Spleen (tissue), 7 donors: Measurements from ENCODE around the gene KANSL1.

Experiments
- POLR2A ChIP-seq, 3 donors: fragments of 450-650 bp; IDR thresholded peaks; one replicate each; pipeline ENCODE4 v1.5.1; 2017; ENCODE audit warnings: antibody characterized with exemption in 3 of 3, mild to moderate bottlenecking in 1 of 3
- TF ChIP-seq, protein P1 (sequence below), 11 experiments: fragments of 200-600 bp in 7 of 11; fragments of 450-650 bp in 4 of 11; sonication (generic) in 4 of 11; IDR thresholded peaks in 8 of 11; conservative IDR thresholded peaks in 3 of 11; 1 replicate in 7 of 11; 2 replicates in 4 of 11; pipeline versions ENCODE4 v1.4.0 to v1.8.0; 2016 to 2021; ENCODE audit warnings: antibody characterized with exemption in 11 of 11, inconsistent platforms in 4 of 11, mild to moderate bottlenecking in 1 of 11
- donor health status: DM: no; HTN: no; CAD: no; lungs with moderate emphysema.
- donor health status: DM: no; HTN: no; CAD: no.
- donor health status: DM: no; HTN: no; CAD: no.

GRCh38 chr17:46198233-46198632 lies 5.0 kb upstream of the KANSL1 start:
- TF ChIP-seq, protein P1, sequence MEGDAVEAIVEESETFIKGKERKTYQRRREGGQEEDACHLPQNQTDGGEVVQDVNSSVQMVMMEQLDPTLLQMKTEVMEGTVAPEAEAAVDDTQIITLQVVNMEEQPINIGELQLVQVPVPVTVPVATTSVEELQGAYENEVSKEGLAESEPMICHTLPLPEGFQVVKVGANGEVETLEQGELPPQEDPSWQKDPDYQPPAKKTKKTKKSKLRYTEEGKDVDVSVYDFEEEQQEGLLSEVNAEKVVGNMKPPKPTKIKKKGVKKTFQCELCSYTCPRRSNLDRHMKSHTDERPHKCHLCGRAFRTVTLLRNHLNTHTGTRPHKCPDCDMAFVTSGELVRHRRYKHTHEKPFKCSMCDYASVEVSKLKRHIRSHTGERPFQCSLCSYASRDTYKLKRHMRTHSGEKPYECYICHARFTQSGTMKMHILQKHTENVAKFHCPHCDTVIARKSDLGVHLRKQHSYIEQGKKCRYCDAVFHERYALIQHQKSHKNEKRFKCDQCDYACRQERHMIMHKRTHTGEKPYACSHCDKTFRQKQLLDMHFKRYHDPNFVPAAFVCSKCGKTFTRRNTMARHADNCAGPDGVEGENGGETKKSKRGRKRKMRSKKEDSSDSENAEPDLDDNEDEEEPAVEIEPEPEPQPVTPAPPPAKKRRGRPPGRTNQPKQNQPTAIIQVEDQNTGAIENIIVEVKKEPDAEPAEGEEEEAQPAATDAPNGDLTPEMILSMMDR (IDR thresholded peaks at IDR 0.05 in 8 of 11, conservative IDR thresholded peaks at IDR 0.05 in 3 of 11): no peak
- no peak for TF ChIP-seq POLR2A (IDR thresholded peaks at IDR 0.05)
